Prostate gland (tissue), 2 donors: ENCODE data around the gene PGC.

Experiments used
- POLR2A ChIP-seq: fragments of 450-650 bp; IDR thresholded peaks from one replicate; pipeline ENCODE4 v1.6.1; 2016; ENCODE audit warnings: antibody characterized with exemption, mild to moderate bottlenecking
- POLR2AphosphoS5 ChIP-seq: sonication (generic); formaldehyde crosslinking; IDR thresholded peaks from one replicate; pipeline ENCODE4 v1.6.1; 2017; ENCODE audit warnings: antibody characterized with exemption
- TF ChIP-seq, protein P1 (sequence below), 4 experiments: fragments of 200-600 bp in 2 of 4; fragments of 450-650 bp in 2 of 4; sonication (generic) in 2 of 4; IDR thresholded peaks; 1 replicate in 3 of 4; 2 replicates in 1 of 4; pipeline ENCODE4 v1.5.1; 2016 to 2019; ENCODE audit warnings: antibody characterized with exemption in 4 of 4, mild to moderate bottlenecking in 2 of 4, moderate library complexity in 2 of 4

DNA sequence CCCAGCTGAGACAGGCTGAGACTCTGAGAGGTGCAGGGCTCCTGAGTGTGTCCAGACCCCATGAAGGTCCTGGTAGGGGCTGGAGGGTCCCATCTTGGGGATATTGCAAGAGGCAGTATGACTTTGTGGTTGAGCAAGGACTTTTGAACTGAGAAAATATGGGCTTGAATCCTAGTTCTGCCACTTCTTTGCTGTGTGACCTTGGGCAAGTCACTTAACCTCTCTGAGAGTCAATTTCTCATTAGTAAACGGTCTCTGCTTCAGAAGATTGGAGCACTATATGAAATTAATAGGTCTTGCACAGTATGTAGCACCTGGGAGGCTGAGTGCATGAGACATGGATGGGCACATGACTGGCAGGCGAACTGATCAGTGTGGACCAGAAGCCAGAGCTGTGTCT, 54.5 kb downstream of the PGC start:
- TF ChIP-seq, protein P1, sequence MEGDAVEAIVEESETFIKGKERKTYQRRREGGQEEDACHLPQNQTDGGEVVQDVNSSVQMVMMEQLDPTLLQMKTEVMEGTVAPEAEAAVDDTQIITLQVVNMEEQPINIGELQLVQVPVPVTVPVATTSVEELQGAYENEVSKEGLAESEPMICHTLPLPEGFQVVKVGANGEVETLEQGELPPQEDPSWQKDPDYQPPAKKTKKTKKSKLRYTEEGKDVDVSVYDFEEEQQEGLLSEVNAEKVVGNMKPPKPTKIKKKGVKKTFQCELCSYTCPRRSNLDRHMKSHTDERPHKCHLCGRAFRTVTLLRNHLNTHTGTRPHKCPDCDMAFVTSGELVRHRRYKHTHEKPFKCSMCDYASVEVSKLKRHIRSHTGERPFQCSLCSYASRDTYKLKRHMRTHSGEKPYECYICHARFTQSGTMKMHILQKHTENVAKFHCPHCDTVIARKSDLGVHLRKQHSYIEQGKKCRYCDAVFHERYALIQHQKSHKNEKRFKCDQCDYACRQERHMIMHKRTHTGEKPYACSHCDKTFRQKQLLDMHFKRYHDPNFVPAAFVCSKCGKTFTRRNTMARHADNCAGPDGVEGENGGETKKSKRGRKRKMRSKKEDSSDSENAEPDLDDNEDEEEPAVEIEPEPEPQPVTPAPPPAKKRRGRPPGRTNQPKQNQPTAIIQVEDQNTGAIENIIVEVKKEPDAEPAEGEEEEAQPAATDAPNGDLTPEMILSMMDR (IDR thresholded peaks at IDR 0.05): no peak
- TF ChIP-seq POLR2A: no peak
- no peak for TF ChIP-seq POLR2AphosphoS5
